Body of pancreas (tissue), 4 donors: Measurements from ENCODE around the gene ORC2. TPM values are rescaled to one million over a fixed set of nuclear protein-coding genes. Genes with fewer than 3 reads are reported as not detected.

Experiments used
- ATAC-seq: fragments of 150-250 bp; one replicate; pipeline ENCODE4 v1.9.1; 2016
- DNase-seq, 4 donors: peaks; one replicate each; pipeline ENCODE4 v3.0.0-alpha.2; 2019
- H3K27ac ChIP-seq, 4 donors: fragments of 200-600 bp; sonication (generic); 1 replicate in 3 of 4; 2 replicates in 1 of 4; pipeline versions ENCODE4 v1.5.1 to v1.6.1; 2016 to 2019; ENCODE audit warnings: mild to moderate bottlenecking in 1 of 4, mixed read lengths in 1 of 4, moderate library complexity in 1 of 4
- H3K27me3 ChIP-seq, 2 donors: fragments of 200-600 bp; sonication (generic); one replicate each; pipeline ENCODE4 v1.6.0; 2016; ENCODE audit warnings: mild to moderate bottlenecking in 1 of 2
- H3K36me3 ChIP-seq, 2 donors: fragments of 200-600 bp; sonication (generic); replicated peaks in 1 of 2; 2 replicates each; pipeline ENCODE4 v1.5.1; 2016; ENCODE audit warnings: low read depth in 2 of 2; ENCODE audit not compliant: insufficient read depth in 1 of 2
- H3K4me1 ChIP-seq: fragments of 200-600 bp; sonication (generic); one replicate; pipeline ENCODE4 v1.6.0; 2016
- H3K4me3 ChIP-seq, 2 donors: fragments of 200-600 bp; sonication (generic); 1 replicate in 1 of 2; 2 replicates in 1 of 2; pipeline ENCODE4 v1.5.1; 2016 to 2019
- H3K9me3 ChIP-seq, 3 donors: fragments of 200-600 bp; sonication (generic); 1 replicate in 2 of 3; 2 replicates in 1 of 3; pipeline ENCODE4 v1.5.1; 2016
- CTCF ChIP-seq, 7 experiments: fragments of 450-650 bp in 4 of 7; fragments of 200-600 bp in 3 of 7; sonication (generic) in 3 of 7; IDR thresholded peaks; one replicate each; pipeline ENCODE4 v1.5.1; 2016 to 2019; ENCODE audit warnings: antibody characterized with exemption in 7 of 7
- POLR2A ChIP-seq, 3 donors: fragments of 450-650 bp; IDR thresholded peaks; one replicate each; pipeline ENCODE4 v1.6.1; 2016; ENCODE audit warnings: antibody characterized with exemption in 3 of 3, mild to moderate bottlenecking in 2 of 3
- WGBS, 2 donors: methylation state at CpG; one replicate each; pipeline ENCODE4 v1.1.5; 2017; 5-methylcytosine and 5-hydroxymethylcytosine counted together
- intact Hi-C: fragments of 100-400 bp; cut with DNase I; formaldehyde crosslinking; loops from one replicate; pipeline ENCODE4 v1.15.1; 2023
- total RNA-seq, 2 donors: library from RNA; depleted of rRNA; stranded (reverse); fragments of >200 nt; gene quantifications; one replicate each; pipeline ENCODE4 v1.1.0, GENCODE V29; 2016

ORC2 gene
- total RNA-seq, 2 donors from 2014 or later, result 9.2 to 17.1 TPM

GRCh38 chr2:201004370-201004769 is 40.9 kb upstream of the ORC2 start:
- no peak for ATAC-seq

GRCh38 chr2:200993097-200993496 is 29.6 kb upstream of the ORC2 start:
- Histone ChIP-seq H3K4me3 (no peak overlapping the region), H3K4me1 (no peaks in the 10 kb centered on the region), H3K27me3 (no peaks in the 10 kb centered on the region), H3K9me3 (no peaks in the 10 kb centered on the region), H3K36me3 (peaks cover 5 to 8% of the 10 kb centered on the region in 2 donors), H3K27ac (no peak overlapping the region)
- intact Hi-C loops, result no loop called here
- TF ChIP-seq POLR2A (IDR thresholded peaks at IDR 0.05) (no peak), CTCF (IDR thresholded peaks at IDR 0.05) (no peak)
- DNase-seq (no peak), ATAC-seq (no peak)
- 93% methylated on average over 3 of the region's 3 CpGs for WGBS, 2 donors

More at GRCh38 chr2:201004370-201004769, 40.9 kb upstream of the ORC2 start:
- H3K4me1 ChIP-seq, result peaks cover 14% of the 10 kb centered on the region
- TF ChIP-seq POLR2A (IDR thresholded peaks at IDR 0.05), result no peak
- TF ChIP-seq CTCF (IDR thresholded peaks at IDR 0.05), result no peak
- no peak for DNase-seq
- H3K9me3 ChIP-seq, result no peaks in the 10 kb centered on the region
- 95 to 96% methylated on average over 3 of the region's 3 CpGs for WGBS, 2 donors
- no peak overlapping the region for H3K27ac ChIP-seq
- H3K27me3 ChIP-seq, result no peaks in the 10 kb centered on the region
- intact Hi-C loops, result no loop called here
- no peaks in the 10 kb centered on the region for H3K36me3 ChIP-seq
- H3K4me3 ChIP-seq, result no peak overlapping the region

DNA sequence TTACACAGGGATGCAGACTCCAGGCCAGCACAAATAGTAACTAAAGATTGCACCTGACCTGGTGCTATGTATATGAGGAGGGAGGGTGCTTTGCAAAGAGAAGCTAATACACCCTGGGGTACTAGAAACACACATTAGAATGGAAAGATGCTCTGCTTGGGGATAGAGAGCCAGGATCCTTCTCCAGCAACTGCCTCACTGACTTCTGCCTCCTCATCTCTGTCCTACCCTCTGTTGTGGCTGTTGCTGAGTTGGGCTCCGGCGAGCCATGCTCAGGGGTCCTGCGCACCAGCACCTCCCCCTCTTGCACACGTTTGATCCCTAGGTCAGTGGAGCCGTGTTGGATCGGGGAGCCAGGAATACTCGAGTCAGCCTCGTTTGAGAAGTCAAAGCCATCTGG is 23.7 kb upstream of the ORC2 start:
- DNase-seq, result no peak
- peaks cover 0 to 9% of the 10 kb centered on the region in 2 donors for H3K36me3 ChIP-seq
- TF ChIP-seq CTCF (IDR thresholded peaks at IDR 0.05) (no peak), POLR2A (IDR thresholded peaks at IDR 0.05) (no peak)
- ATAC-seq, result no peak
- no peaks in the 10 kb centered on the region for H3K9me3 ChIP-seq
- H3K4me3 ChIP-seq, result no peak overlapping the region
- WGBS, 2 donors, result 90 to 94% methylated on average over 8 of the region's 8 CpGs
- no peak overlapping the region for H3K27ac ChIP-seq
- H3K4me1 ChIP-seq, result no peaks in the 10 kb centered on the region
- H3K27me3 ChIP-seq, result no peaks in the 10 kb centered on the region
- intact Hi-C loops, result no loop called here

DNA sequence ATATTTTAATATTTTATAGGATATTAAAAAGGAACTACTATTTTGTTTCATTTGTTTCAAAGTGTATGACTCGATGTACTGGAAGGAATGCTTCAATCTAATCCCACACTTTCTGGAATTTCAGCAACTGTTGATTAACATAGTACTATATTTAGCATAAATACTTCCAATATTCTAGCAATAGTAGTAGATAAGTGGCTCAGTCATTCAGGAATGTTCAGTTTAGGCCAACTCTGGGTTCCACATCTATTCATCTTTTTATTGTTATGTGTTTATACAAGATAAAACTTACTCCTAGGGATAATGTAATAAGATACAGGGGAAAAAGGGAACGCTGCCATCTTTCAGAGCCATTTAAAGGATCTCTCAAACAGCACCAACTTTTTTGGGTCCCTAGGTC is 22.3 kb upstream of the ORC2 start:
- no peak for DNase-seq
- intact Hi-C loops, result no loop called here
- 58 to 68% methylated on average over 2 of the region's 2 CpGs for WGBS, 2 donors
- no peak for ATAC-seq
- no peak for TF ChIP-seq POLR2A (IDR thresholded peaks at IDR 0.05)
- H3K9me3 ChIP-seq, result no peaks in the 10 kb centered on the region
- peaks cover 0 to 7% of the 10 kb centered on the region in 2 donors for H3K36me3 ChIP-seq
- H3K4me3 ChIP-seq, result no peak overlapping the region
- H3K27me3 ChIP-seq, result no peaks in the 10 kb centered on the region
- no peak overlapping the region for H3K27ac ChIP-seq
- no peaks in the 10 kb centered on the region for H3K4me1 ChIP-seq

DNA sequence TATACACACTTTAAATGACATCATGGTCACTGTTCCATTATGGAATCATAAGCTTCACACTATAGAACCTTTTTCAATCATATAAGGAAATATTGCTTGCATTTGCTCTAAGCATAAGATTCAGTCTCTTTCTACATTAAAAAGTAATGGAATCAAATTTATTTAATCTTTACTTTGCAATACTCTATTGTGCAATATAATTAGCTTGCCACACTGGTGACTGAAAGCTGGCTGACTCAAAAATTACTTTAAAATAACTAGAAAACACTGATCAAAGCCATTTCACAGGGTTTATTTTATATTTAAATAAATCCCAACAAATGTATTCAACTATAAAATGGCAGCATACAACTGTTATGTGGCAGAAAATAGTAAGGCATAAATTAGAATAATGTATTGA is 13.2 kb upstream of the ORC2 start:
- H3K27me3 ChIP-seq, result no peaks in the 10 kb centered on the region
- no peak for TF ChIP-seq POLR2A (IDR thresholded peaks at IDR 0.05)
- TF ChIP-seq CTCF (IDR thresholded peaks at IDR 0.05), result no peak
- ATAC-seq, result no peak
- no peaks in the 10 kb centered on the region for H3K9me3 ChIP-seq
- H3K4me3 ChIP-seq, result no peak overlapping the region
- no peaks in the 10 kb centered on the region for H3K4me1 ChIP-seq
- intact Hi-C loops, result no loop called here
- no peak for DNase-seq
- H3K27ac ChIP-seq, result no peak overlapping the region
- no peaks in the 10 kb centered on the region for H3K36me3 ChIP-seq
